Heart left ventricle (tissue), 13 donors: ENCODE data around the gene GALR2.

Experiments
- CTCF ChIP-seq, 12 donors: fragments of 200-600 bp; sonication (generic) in 4 of 12; IDR thresholded peaks; one replicate each; pipeline versions ENCODE4 v1.5.0 to v1.8.0; 2018 to 2022; ENCODE audit warnings: antibody characterized with exemption in 12 of 12, mild to moderate bottlenecking in 5 of 12
- POLR2A ChIP-seq, 2 donors: fragments of 450-650 bp; IDR thresholded peaks; one replicate each; pipeline ENCODE4 v1.6.1; 2017; ENCODE audit warnings: antibody characterized with exemption in 2 of 2, mild to moderate bottlenecking in 2 of 2, moderate library complexity in 2 of 2
- donor health status: ischemic (EF 13 %, LVEDD 7.1; RV severe dilation, severe dysfunction).
- donor health status: DM: no; HTN: yes; CAD: no.
- donor health status: DM: no; HTN: no; CAD: no.
- donor health status: ischemic (EF 25% LVEDD 6.9; RV normal size, moderate dysfunction).
- donor health status: ischemic (EF 25% LVEDD 5.7; RV mildly dilated, moderate dysfunction).
- donor health status: ischemic (EF 35%, LVEDD 5.7; RV mildly dilated, moderate dysfunction).
- donor health status: nonischemic (EF 11% LVEDD 7.7; RV severe dilation, severe dysfunction).
- donor health status: DM: yes; HTN: yes; CAD: no.
- donor health status: PGD.
- donor health status: ischemic (EF 29% LVEDD 5.4; RV normal size, mild dysfunction).
- donor health status: nonischemic (EF 23%, LVEDD 6.1; RV moderate dilation, normal function).

DNA sequence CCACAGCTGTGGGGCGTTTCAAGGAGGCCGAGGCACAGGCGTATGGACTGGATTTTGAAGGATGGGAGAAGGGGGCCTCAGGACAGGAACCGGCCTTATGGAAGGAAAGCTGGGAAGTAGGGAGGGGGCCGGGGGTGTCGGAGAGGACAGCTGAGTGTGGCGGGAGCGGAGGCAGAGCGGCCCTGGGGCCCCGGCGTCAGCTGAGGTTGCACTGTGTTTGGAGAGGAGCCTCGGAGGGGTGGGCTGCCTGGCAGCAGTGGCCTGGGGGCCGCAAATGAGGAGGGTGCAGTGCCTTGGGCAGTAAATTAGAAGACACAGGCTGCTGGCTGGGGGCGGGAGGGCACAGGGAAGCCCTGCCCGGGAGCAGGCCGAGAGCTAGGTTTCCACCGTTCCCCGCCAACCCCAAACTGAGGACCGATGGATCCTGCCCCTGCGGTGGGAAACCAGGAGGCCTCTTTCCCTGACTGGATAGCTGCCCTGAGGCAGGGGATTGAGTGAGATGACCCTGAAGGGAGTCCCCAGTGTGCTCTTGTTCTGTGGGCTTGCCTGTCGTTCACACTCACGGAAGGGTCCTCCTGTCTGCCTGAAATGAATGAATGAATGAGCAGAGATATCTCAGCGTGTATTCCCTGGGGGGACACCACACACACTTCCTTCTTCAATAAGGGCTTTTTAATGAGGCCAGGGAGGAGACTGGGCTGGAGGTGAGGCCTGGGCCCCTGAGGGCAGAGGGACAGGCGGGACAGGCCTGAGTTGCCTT lies 48.0 kb downstream of the GALR2 start:
- no peak for TF ChIP-seq CTCF (IDR thresholded peaks at IDR 0.05)
- TF ChIP-seq POLR2A (IDR thresholded peaks at IDR 0.05) = no peak
